Effector memory CD4-positive, alpha-beta T cell (primary cell): ENCODE measurements around the gene GSN.

ENCODE experiments used
- DNase-seq, 3 donors: peaks; one replicate each; pipeline ENCODE4 v3.0.0-alpha.2; 2020
- H3K27ac ChIP-seq: 2 replicates; pipeline ENCODE4 v1.7.0; 2013; ENCODE audit warnings: mild to moderate bottlenecking, low read length, moderate library complexity; ENCODE audit not compliant: insufficient read depth, poor library complexity, severe bottlenecking
- H3K27me3 ChIP-seq: replicated peaks from 2 replicates; pipeline ENCODE4 v1.7.0; 2013; ENCODE audit warnings: mild to moderate bottlenecking, low read length; ENCODE audit not compliant: insufficient read depth, control insufficient read depth, poor library complexity, severe bottlenecking
- H3K36me3 ChIP-seq: 2 replicates; pipeline ENCODE4 v1.7.0; 2013; ENCODE audit warnings: mild to moderate bottlenecking, low read length, moderate library complexity; ENCODE audit not compliant: control insufficient read depth, insufficient read depth
- H3K4me1 ChIP-seq: 2 replicates; pipeline ENCODE4 v1.7.0; 2013; ENCODE audit warnings: low read length, mild to moderate bottlenecking; ENCODE audit not compliant: control insufficient read depth, insufficient read depth, poor library complexity, severe bottlenecking
- H3K4me3 ChIP-seq: 2 replicates; pipeline ENCODE4 v1.7.0; 2013; ENCODE audit warnings: low read length, low read depth, mild to moderate bottlenecking; ENCODE audit not compliant: insufficient read depth, poor library complexity, severe bottlenecking
- H3K9me3 ChIP-seq: 2 replicates; pipeline ENCODE4 v1.7.0; 2013; ENCODE audit warnings: mild to moderate bottlenecking, low read length, moderate library complexity; ENCODE audit not compliant: control insufficient read depth

GSN gene

GRCh38 chr9:121331549-121331948 is 63.6 kb downstream of the GSN start:
- H3K9me3 ChIP-seq, result no peaks in the 10 kb centered on the region
- no peaks in the 10 kb centered on the region for H3K36me3 ChIP-seq
- H3K27me3 ChIP-seq, result no peaks in the 10 kb centered on the region
- no peaks in the 10 kb centered on the region for H3K4me1 ChIP-seq
- DNase-seq, result no peak
- no peak overlapping the region for H3K4me3 ChIP-seq
- no peak overlapping the region for H3K27ac ChIP-seq

GRCh38 chr9:121331992-121332685 is 64.2 kb downstream of the GSN start:
- Histone ChIP-seq H3K4me3 (no peak overlapping the region), H3K36me3 (no peaks in the 10 kb centered on the region), H3K27me3 (no peaks in the 10 kb centered on the region), H3K27ac (no peak overlapping the region), H3K4me1 (no peaks in the 10 kb centered on the region), H3K9me3 (no peaks in the 10 kb centered on the region)
- no peak for DNase-seq

- Histone ChIP-seq H3K27ac (no peak overlapping the region), H3K27me3 (no peaks in the 10 kb centered on the region)
Observed at GRCh38 chr9:121333950-121334773, 66.2 kb downstream of the GSN start.

GRCh38 chr9:121336665-121337064 is 68.7 kb downstream of the GSN start:
- Histone ChIP-seq H3K27me3 (no peaks in the 10 kb centered on the region), H3K4me3 (no peak overlapping the region), H3K9me3 (no peaks in the 10 kb centered on the region), H3K36me3 (peaks cover 9% of the 10 kb centered on the region), H3K27ac (no peak overlapping the region), H3K4me1 (no peaks in the 10 kb centered on the region)
- no peak for DNase-seq

More at GRCh38 chr9:121333950-121334773, 66.2 kb downstream of the GSN start:
- H3K4me1 ChIP-seq, result no peaks in the 10 kb centered on the region
- no peak for DNase-seq
- H3K9me3 ChIP-seq, result no peaks in the 10 kb centered on the region
- H3K4me3 ChIP-seq, result no peak overlapping the region
- H3K36me3 ChIP-seq, result no peaks in the 10 kb centered on the region

GRCh38 chr9:121339437-121339836 is 71.5 kb downstream of the GSN start:
- no peak overlapping the region for H3K27ac ChIP-seq
- no peak overlapping the region for H3K4me3 ChIP-seq
- H3K9me3 ChIP-seq, result no peaks in the 10 kb centered on the region
- no peak for DNase-seq
- H3K36me3 ChIP-seq, result peaks cover 17% of the 10 kb centered on the region
- H3K27me3 ChIP-seq, result no peaks in the 10 kb centered on the region
- H3K4me1 ChIP-seq, result no peaks in the 10 kb centered on the region

- Histone ChIP-seq H3K27ac (no peak overlapping the region), H3K4me1 (no peaks in the 10 kb centered on the region), H3K36me3 (peaks cover 22% of the 10 kb centered on the region), H3K4me3 (no peak overlapping the region), H3K27me3 (no peaks in the 10 kb centered on the region), H3K9me3 (no peaks in the 10 kb centered on the region)
- no peak for DNase-seq
Observed at GRCh38 chr9:121340676-121341392, 72.9 kb downstream of the GSN start.

GRCh38 chr9:121344184-121344583 is 76.2 kb downstream of the GSN start:
- peaks cover 51% of the 10 kb centered on the region for H3K36me3 ChIP-seq
- no peak overlapping the region for H3K4me3 ChIP-seq
- H3K9me3 ChIP-seq, result no peaks in the 10 kb centered on the region
- H3K27me3 ChIP-seq, result no peaks in the 10 kb centered on the region
- no peak for DNase-seq
- no peak overlapping the region for H3K27ac ChIP-seq
- H3K4me1 ChIP-seq, result no peaks in the 10 kb centered on the region

- no peaks in the 10 kb centered on the region for H3K4me1 ChIP-seq
- no peaks in the 10 kb centered on the region for H3K27me3 ChIP-seq
- no peak overlapping the region for H3K27ac ChIP-seq
- no peaks in the 10 kb centered on the region for H3K9me3 ChIP-seq
- no peak overlapping the region for H3K4me3 ChIP-seq
- DNase-seq, result no peak
- H3K36me3 ChIP-seq, result peaks cover 46% of the 10 kb centered on the region
Observed at GRCh38 chr9:121345070-121345469, 77.1 kb downstream of the GSN start.

- H3K9me3 ChIP-seq, result no peaks in the 10 kb centered on the region
- no peak overlapping the region for H3K4me3 ChIP-seq
- no peaks in the 10 kb centered on the region for H3K4me1 ChIP-seq
- H3K27me3 ChIP-seq, result no peaks in the 10 kb centered on the region
- no peak overlapping the region for H3K27ac ChIP-seq
- H3K36me3 ChIP-seq, result peaks cover 43% of the 10 kb centered on the region
- DNase-seq, result no peak
Observed at GRCh38 chr9:121348221-121348620, 80.3 kb downstream of the GSN start.

- no peak overlapping the region for H3K27ac ChIP-seq
- H3K9me3 ChIP-seq, result no peaks in the 10 kb centered on the region
- no peaks in the 10 kb centered on the region for H3K27me3 ChIP-seq
- H3K4me3 ChIP-seq, result no peak overlapping the region
- H3K4me1 ChIP-seq, result no peaks in the 10 kb centered on the region
- no peak for DNase-seq
- peaks cover 39% of the 10 kb centered on the region for H3K36me3 ChIP-seq
Observed at GRCh38 chr9:121349009-121349408, 81.0 kb downstream of the GSN start.
